ENCODE measurements around the gene AGPS.
"Not testable (repeated sequence)": the region's sequence is repeated elsewhere in the genome, so short reads cannot be mapped to it uniquely, and the experiment has no call there.

The AGPS gene

DNA sequence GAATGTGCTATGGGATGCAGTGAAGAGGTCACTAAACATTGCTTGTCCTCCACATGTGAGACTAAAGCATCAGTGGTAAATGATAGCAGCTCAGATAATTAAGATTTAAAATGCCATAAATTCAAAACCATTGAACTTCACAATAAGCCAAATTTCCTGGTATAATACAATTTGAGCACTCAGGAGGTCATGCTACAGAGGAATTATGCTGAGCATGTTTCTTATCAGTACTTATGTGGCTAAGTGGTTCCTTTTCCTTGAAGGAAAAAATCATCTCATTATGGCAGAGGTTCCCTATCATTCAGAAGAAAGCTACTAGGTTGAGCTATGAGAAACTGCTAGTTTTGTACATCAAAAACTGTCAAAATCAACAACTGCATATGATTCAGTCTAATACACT lies 156.6 kb downstream of the AGPS start:
- no peak for DNase-seq (ENCODE audit: low read depth in 2 of 3, low spot score in 2 of 3)

DNA sequence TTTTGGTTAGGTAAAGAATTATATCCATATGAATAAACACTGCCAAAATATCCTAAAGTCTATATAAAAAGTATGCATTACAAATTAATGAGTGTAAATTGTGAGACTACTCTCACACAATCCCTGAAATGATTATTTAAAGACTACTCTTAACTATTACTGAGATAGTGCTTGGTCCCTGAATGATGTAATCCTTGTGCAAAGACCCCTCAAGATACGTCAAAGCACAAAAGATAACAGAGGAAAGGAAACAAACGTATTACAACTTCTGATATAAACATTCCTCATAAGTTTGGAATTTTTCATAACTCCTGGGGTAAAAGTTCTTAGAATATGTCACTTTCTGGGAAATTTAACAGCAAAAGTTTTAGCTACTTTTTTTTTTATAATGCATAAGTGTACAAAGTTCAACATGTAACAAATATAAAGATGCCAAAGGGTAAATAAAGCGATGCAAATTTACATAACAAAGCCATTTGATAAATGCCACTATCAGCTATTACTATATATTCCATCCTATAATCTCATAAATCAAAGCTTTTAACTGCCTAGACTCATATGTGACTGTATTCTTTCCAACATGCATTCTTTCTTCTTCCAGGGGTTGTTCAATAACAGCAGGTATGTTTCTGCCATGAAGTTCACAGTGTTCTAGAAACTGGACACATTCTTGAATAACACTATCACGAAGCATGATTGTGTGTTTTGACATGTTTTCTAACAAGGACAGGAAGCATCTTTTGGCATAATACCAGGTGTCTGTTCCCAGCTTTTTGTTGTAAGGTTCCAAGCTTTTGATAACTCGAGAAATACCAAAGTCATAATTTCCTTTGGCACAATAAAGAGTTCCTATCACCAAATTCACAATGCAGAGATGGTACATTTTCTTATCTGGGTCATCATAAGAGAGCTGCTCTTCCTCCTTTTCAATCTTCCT lies 158.0 kb downstream of the AGPS start:
- DNase-seq (ENCODE audit: low read depth in 2 of 3, low spot score in 2 of 3): no peak

DNA sequence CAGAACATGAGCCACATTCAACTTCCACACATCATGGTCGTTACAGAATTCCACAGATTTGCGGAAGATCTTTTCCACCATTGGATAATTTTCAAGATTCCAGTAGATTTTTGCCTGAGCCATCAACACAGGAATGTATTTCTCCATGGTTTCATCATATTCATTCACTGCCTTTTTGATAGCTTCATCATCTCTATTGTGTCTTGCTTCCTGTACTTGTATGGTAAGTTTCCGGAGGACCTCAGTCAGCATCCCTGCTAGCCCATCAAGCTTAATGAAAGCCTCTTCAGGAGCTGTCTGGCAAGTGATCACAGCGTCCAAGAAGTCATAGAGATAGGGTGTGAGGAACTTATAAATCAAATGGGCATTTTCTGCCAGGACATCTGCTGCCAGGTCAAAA lies 158.8 kb downstream of the AGPS start:
- not testable (repeated sequence) for DNase-seq (ENCODE audit: low read depth in 2 of 3, low spot score in 2 of 3)

DNA sequence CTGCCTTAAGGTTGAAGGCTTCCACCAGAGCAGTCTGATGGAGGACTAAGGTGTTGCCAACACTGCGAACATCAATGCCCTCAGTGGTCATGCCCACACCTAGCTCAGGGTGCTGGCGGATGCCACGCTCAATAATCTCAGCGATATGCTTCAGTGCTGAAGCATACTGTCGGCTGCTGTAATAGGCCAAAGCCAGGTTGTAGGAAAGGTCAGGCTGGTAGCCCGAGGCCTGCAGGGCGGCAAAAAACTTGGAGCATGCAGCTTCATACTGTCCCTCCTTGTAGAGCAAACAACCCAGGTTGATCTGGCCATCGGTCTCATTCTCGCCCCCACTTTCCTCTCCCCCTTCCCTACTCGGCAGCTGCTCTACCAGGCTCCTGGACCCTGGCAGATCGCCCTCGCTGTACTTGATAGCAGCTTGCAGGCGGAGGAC lies 159.4 kb downstream of the AGPS start:
- peak in 1 of 3 experiments; percentile 4 for DNase-seq (ENCODE audit: low read depth in 2 of 3, low spot score in 2 of 3)

DNA sequence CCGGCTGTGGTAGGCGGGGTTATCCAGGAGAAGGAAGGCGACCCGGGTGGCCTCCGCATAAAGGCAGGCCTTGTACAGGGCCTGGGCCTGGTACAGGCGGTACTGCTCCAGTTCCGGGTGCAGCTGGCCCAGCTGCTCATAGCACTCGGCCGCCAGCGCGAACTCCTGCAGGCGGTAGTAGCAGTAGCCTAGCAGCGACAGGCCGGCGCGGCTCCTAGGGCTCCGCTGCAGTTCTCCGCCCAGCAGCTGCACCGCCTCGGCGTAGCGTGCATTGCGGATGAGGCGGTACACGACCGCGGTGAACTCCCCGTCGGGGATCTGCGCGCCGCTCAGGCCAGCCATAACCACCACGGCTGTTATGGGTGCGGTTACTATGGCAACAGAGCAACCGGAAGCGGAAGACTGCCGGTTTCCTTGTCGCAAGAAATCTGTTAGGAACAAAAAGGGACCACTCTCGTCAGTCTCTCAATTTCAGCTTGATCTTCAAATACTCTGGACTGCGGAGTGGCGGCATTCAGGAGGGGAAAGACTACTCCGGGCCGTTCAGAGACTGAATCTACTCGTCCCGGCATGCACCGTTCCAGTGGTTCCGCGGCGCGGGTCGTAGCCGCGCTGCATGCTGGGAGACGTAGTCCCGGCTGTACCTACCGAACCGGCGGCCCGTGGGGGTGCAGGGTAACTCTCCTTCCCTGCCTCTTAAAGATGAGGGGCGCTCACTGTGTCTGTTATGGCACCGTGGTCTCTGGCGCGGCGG lies 160.0 kb downstream of the AGPS start:
- DNase-seq (ENCODE audit: low read depth in 2 of 3, low spot score in 2 of 3): peak; percentile 69 to 79 (median 77)

DNA sequence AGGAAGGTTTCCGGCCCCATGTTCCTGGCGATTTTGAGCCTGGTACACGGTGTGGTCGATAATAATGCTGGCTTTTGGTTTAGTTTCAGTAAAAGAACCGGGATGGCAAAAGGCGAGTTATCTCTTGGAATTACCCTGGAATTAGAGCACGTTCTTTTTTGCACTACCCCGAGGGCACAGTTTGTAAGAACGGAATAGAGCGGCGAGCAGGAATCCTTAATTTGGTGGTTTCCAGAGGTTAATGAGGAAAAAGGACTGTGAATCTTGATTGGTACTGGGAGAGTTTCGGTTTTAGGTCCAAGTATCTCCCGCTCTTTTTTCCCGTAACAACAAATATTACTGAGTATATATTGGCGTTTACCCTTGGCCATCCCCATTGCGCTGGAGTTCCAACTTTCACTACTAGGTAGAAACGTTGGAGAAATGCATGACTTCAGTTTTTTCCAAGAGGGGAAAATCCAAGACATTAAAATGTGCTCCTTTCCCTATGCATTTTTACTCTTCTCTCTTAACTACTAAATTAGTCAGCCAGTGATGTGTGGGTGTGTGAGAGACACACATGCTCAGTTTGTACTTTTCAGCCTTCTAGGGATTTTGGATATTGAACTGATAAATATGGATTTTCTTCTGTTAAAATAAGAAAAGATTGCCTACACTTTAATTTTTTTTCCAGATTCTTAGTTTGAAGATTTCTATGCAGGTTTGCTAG lies 160.8 kb downstream of the AGPS start:
- no peak for DNase-seq (ENCODE audit: low read depth in 2 of 3, low spot score in 2 of 3)

DNA sequence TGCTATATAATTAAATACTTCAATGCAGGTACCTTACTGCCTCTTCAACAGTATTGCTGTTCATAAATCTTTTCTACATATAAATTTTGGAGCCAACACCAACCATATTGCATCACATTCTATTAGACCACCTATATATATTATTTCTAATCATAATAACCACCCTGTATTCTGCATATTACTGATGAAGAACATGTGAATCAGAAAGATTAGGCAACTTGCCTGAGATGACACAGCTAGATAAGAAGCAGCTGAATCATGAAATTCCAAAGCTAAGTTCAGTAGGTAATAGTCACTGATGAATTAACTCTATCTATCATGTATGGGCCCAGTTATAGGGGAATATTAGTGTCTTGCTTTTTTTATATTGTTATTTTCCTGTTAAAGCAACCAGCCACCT lies 161.8 kb downstream of the AGPS start:
- DNase-seq (ENCODE audit: low read depth in 2 of 3, low spot score in 2 of 3): no peak

DNA sequence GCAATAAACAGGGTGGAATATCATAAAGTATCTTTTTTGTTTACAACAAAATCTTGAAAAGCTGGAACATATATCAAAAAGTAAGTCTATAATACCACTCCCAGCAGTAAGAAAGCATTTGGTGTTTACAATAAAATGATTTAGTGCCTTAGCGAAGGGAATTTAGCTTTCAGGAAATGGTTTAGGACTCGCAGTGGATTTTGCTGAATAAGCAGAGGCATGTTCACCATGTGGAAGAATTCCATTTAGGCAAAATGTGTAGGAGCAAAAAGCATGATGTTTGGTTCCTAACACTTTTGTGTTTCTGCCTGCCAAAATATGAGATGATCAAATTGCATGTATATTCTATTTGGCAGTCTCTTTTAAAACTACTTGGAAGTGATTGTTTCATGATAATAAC lies 163.6 kb downstream of the AGPS start:
- DNase-seq (ENCODE audit: low read depth in 2 of 3, low spot score in 2 of 3): no peak

DNA sequence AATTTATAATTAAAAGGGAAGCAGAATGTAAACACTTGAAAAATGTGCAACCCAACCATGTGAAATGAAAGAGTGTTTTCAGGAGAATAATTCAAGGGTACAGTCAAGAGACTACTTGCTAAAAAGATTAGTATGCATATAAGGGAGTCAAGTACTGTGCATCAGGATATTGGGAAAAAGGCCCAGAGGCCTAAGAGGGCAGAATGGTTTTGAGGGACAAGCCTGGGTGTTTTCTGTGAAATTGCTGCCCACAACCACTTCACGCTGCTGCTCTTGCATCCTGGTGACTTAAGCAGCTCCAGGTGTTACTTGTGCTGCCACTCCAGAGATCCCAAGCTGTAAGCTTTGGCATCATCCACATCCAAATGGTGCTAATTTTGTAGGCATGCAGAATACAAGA lies 165.2 kb downstream of the AGPS start:
- DNase-seq (ENCODE audit: low read depth in 2 of 3, low spot score in 2 of 3): no peak

DNA sequence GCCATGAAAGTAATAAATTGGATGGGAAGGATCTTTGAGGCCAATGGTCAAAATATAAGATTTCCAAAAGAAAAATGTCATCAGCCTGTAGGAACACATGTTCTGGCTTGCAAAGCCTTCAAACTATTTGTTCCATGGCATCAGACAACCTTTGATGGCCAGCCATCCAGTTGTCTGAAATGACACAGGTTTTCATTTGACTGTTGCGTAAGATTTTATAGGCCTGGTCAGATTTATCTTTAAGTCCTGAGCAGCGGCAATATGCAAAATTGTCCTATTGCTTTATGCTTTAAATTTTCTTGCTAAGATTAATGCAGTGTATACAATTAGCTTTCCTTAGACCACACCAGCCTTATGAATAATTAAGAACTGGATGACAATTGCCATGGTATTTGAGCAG lies 167.1 kb downstream of the AGPS start:
- DNase-seq (ENCODE audit: low read depth in 2 of 3, low spot score in 2 of 3): no peak

DNA sequence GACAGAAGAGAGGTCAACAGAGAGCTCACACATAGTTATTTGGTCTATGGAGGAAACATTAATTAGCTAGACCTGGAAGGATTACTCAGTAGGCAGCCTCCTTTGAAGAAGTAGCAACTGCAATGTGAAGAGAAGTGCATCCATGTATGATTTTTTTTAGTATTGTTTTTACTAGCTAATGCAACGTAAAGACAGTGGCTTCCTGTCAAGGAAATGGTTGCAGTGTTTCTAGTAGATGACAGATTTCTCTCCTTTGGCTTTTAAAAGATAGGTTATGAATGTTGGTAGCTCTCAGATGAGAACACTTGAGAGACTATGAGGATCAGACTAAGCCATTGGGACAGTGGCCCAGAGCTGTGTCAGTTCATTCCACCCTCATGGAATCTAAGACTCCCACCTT lies 175.8 kb downstream of the AGPS start:
- no peak for DNase-seq (ENCODE audit: low read depth in 2 of 3, low spot score in 2 of 3)

DNA sequence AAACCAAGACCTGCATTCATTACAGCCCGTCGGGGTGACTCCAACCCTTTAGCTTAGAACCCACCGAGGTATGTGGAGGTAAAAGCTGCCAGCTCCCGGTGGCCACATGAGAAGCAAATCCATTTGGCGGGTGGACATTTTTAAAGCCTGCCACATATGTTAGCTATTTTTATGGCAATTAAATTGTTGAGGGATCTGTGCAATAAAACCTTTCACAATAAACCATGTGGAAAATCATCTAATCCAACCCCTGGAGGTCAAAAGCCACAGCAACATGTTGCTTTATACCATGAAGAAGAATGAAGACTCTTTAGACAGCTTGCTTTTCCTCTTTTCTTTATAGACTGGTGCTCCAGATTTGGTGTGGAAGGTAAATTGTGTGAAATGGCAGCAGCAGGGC lies 176.3 kb downstream of the AGPS start:
- DNase-seq (ENCODE audit: low read depth in 2 of 3, low spot score in 2 of 3): no peak

DNA sequence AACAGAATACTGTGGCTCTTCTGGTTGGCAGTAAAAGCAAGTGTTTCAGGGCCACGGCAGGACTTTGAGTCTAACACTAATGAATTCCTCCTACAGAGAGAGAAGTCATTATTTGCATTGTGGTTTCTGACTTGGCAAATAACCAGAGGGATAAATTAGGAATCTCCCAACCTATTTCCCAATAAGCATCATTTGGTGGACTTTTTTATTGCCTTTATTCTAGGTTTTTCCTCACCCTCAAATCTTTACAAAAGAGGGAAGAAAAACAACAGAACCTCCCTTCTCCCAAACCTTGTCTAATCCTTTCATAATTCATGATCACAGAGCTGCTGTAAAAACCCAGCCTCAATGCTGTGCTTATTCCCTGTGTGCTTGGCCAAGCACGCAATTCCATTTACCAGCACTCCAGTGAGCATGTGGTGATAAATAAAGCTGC lies 179.7 kb downstream of the AGPS start:
- DNase-seq (ENCODE audit: low read depth in 2 of 3, low spot score in 2 of 3): no peak

DNA sequence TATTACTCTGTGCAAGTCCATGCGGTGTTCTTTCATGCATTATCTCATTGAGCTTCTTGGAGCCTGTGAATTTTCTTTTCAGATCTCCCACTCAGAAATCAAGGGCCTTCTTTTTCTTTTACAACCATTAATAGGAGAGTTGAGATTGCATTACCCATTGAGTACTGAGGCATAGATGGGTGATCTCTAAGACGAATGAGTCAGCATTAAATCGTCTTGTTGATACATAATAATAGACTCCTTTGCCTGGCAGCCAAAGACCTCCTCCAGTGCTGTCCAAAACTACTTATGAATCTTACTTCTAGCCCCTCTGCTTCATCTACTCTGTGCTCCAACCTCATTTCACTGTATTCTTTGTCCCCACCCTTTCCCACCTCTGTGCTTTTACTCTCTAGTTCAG lies 180.5 kb downstream of the AGPS start:
- DNase-seq (ENCODE audit: low read depth in 2 of 3, low spot score in 2 of 3): no peak

DNA sequence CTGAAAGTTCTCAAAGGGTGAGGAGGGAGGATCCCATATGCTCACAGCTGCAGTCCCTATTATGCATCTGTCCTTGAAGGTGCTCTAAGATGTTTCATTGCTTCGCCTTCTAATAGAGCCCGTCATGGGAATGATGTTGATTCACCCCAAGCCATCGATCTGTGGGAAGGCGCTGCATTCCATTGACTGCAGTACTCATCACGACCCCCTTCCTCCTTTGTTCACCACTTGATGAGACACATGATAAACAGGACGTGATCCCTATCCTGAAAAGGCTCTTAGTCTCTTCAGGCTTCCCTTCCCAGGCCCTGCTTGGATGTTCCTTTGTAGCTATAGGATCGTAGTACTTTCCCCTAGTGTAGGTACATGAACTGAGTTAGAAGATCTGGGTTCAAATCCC lies 181.8 kb downstream of the AGPS start:
- no peak for DNase-seq (ENCODE audit: low read depth in 2 of 3, low spot score in 2 of 3)

DNA sequence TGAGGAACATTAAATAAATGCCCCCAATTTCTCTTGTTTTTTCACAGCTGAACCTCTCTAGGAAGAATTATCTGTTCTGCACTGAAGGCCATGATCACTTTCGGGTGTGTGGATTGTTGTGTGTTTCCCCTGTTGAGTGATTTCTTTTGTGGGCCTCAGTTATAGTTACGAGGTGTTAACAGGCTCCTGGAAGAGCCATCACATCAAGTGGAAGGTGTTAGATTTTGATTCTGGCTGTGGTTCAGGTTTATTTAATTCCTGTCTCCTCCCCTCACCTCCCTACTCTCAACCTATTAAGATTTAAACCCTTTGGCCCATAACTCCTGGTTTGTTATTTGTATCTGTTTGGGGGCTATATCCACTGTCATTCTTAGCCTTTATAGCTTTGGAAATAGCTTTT lies 182.8 kb downstream of the AGPS start:
- no peak for DNase-seq (ENCODE audit: low read depth in 2 of 3, low spot score in 2 of 3)

DNA sequence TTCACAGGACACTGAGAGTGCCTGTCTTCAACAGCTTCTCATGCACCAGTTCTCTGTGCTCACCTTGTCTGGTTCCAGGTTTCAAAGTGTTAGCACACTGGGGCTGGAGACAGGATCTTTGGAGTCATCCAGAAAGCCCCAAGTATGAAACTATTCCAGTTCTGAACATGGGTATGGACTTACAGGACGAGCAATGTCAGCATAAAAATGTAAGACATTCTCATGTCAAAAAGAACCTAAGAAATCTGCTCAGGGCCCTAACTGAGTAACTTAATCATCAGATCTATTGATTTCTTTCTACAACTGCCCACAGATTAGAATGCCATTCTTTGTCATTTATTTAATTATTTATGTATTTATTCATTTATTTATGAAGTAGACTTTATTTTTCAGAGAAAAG lies 184.5 kb downstream of the AGPS start:
- DNase-seq (ENCODE audit: low read depth in 2 of 3, low spot score in 2 of 3): no peak

DNA sequence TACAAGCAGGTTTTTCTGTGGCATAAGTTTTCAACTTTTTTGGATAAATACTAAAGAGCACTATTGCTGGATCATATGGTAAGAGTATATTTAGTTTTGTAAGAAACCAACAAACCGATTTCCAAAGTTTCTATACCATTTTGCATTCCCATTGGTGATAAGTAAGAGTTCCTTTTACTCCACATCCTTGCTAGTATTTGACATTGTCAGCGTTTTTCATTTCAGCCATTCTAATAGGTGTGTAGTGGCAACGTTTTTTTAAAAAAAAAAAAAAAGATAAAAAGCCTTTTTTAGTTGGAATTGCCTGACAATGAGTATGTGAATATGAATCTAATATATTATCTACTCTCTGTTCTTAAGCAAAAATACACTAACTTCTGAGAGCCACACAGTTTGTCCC lies 185.9 kb downstream of the AGPS start:
- no peak for DNase-seq (ENCODE audit: low read depth in 2 of 3, low spot score in 2 of 3)

DNA sequence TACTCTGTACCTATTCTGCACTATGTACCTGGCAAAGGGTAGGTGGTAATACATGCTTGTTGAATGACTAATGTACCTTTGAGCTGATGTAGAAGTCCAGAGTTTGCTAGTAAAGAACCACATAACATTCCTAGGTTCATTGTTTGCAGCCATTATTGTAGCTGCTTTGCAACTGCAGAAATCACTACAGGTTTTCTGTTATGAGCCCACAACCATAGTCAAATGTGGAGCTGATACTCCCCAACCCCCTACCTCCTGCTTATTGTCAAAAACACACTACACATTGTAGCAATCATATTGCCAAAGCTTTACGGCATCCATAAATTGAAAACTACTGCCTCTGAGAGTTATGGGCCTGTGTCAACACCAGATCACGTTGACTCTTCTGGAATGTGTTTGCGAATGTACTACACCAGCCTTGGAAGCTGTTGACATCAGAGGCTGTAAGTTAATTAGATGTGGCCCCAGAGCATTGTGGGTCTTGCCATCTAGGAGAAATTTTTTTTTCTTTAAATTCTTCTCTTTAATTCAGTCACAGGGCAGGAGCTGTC lies 187.0 kb downstream of the AGPS start:
- DNase-seq (ENCODE audit: low read depth in 2 of 3, low spot score in 2 of 3): no peak

DNA sequence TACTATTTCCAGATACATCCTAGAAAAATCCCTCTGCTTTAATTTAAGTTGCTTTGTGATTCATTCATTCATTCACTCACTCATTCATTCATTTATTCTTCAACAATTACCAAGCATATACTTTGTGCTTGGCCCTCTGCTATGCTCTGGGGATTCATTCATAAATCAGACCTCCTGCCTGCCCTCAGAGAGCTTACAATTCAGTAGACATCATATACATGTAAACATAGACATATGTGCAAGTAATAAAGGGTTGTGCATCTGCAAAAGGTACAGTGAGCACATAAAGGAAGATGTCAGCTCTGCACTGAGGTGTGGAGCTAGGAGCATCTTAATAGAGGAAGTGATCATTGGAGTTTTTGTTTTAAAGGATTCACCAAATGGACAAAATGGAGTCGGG lies 189.4 kb downstream of the AGPS start:
- no peak for DNase-seq (ENCODE audit: low read depth in 2 of 3, low spot score in 2 of 3)

DNA sequence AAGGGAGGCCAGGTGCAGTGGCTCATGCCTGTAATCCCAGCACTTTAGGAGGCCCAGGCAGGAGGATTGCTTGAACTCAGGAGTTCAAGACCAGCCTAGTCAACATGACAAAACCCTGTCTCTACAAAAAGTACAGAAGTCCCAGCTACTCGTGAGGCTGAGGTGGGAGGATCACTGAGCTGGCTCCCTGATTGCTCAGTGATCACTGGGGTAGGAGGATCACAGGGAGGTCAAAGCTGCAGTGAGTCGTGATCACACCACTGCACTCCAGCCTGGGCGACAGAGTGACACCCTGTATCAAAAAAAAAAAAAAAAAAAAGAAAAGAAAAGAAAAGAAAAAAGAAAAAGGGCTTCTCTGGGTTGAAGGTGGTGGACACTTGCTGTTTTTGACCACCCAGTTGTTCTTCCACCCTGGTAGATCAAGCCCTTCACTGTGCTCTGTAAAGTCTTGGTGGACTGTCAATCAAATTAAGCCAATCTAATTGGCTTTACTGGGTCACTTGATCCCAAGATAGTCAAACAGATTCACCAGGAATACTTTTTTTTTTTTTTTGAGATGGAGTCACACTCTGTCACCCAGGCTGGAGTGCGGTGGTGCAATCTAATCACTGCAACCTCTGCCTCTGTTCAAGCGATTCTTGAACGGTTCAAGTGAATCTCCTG lies 191.6 kb downstream of the AGPS start:
- no peak for DNase-seq (ENCODE audit: low read depth in 2 of 3, low spot score in 2 of 3)
